ENCODE data around the gene NDUFV2. TPM values are rescaled to one million over a fixed set of nuclear protein-coding genes. Genes with fewer than 3 reads are reported as not detected.
A peak's percentile ranks its signal among the peaks of the same experiment; 100 is the strongest.

The NDUFV2 gene
- total and polyA plus RNA-seq, 2 of the 13 experiments (the other 11 are each of a cell fraction or from before 2014, with no cell fraction given): 216 to 299 TPM

DNA sequence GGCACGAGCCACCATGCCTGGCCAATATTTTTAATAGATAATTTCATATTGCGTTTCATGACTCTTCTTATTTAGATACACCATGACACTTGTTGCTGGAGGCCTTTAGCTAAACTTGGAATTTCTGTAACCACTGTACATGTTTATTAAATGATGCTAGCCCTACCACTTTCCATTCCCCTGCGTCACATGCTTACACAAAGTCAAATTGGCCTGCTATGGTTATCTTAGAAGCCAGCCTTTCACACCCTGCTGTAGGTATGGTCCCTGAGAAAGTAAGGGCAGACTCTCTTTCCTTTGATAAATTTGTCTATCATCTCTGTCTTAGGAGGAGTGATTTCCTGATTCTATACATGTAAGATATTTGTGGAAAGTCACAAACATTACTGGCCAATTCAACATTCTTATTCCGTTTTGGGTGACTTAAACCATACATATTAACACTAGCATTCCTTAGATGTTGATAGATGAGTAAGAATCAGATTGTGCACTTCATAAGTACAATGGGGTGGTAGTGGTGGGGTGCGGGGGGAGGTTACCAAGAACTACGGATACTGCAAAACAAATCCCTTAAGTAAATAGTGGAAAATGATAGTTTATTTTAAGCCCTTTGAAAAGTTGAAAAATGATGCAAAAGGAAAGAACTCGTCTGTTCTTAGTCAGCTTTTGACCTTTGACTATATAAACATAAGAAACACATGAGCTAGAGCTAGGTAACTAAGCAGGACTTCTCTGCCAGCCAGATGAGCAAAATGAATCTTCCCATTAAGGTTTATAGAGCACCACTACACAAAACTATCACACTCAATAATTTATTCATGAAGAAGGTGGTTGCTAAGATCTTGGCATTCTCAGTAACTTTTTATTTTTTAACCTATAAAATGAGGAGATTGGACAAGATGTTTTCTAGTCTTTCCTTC lies 7.9 kb upstream of the NDUFV2 start (continued):
- TF ChIP-seq, protein P1, sequence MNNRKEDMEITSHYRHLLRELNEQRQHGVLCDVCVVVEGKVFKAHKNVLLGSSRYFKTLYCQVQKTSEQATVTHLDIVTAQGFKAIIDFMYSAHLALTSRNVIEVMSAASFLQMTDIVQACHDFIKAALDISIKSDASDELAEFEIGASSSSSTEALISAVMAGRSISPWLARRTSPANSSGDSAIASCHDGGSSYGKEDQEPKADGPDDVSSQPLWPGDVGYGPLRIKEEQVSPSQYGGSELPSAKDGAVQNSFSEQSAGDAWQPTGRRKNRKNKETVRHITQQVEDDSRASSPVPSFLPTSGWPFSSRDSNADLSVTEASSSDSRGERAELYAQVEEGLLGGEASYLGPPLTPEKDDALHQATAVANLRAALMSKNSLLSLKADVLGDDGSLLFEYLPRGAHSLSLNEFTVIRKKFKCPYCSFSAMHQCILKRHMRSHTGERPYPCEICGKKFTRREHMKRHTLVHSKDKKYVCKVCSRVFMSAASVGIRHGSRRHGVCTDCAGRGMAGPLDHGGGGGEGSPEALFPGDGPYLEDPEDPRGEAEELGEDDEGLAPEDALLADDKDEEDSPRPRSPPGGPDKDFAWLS (CRISPR knock-in tag; IDR thresholded peaks at IDR 0.05; ENCODE audit: borderline replicate concordance): no peak
- TF ChIP-seq HCFC1 (IDR thresholded peaks at IDR 0.05; ENCODE audit: low read depth, low read length): no peak
- TF ChIP-seq MTF2 (CRISPR knock-in tag; IDR thresholded peaks at IDR 0.05; ENCODE audit: borderline replicate concordance): no peak
- TF ChIP-seq GZF1 (CRISPR knock-in tag; IDR thresholded peaks at IDR 0.05): no peak
- 0 out of 2 replicates have a peak, but pooled peaks have one; percentile 24 for TF ChIP-seq KMT2B (CRISPR knock-in tag; IDR thresholded peaks at IDR 0.05)
- TF ChIP-seq SIX4 (CRISPR knock-in tag; IDR thresholded peaks at IDR 0.05): 0 out of 2 replicates have a peak, but pooled peaks have one; percentile 36
- no peak for TF ChIP-seq MTA1 (CRISPR knock-in tag; IDR thresholded peaks at IDR 0.05; ENCODE audit: borderline replicate concordance)
- no peak for TF ChIP-seq U2AF2 (IDR thresholded peaks at IDR 0.05; ENCODE audit: low read depth, low read length)
- no peak for TF ChIP-seq RCOR2 (CRISPR knock-in tag; IDR thresholded peaks at IDR 0.05)
- TF ChIP-seq, protein P2, sequence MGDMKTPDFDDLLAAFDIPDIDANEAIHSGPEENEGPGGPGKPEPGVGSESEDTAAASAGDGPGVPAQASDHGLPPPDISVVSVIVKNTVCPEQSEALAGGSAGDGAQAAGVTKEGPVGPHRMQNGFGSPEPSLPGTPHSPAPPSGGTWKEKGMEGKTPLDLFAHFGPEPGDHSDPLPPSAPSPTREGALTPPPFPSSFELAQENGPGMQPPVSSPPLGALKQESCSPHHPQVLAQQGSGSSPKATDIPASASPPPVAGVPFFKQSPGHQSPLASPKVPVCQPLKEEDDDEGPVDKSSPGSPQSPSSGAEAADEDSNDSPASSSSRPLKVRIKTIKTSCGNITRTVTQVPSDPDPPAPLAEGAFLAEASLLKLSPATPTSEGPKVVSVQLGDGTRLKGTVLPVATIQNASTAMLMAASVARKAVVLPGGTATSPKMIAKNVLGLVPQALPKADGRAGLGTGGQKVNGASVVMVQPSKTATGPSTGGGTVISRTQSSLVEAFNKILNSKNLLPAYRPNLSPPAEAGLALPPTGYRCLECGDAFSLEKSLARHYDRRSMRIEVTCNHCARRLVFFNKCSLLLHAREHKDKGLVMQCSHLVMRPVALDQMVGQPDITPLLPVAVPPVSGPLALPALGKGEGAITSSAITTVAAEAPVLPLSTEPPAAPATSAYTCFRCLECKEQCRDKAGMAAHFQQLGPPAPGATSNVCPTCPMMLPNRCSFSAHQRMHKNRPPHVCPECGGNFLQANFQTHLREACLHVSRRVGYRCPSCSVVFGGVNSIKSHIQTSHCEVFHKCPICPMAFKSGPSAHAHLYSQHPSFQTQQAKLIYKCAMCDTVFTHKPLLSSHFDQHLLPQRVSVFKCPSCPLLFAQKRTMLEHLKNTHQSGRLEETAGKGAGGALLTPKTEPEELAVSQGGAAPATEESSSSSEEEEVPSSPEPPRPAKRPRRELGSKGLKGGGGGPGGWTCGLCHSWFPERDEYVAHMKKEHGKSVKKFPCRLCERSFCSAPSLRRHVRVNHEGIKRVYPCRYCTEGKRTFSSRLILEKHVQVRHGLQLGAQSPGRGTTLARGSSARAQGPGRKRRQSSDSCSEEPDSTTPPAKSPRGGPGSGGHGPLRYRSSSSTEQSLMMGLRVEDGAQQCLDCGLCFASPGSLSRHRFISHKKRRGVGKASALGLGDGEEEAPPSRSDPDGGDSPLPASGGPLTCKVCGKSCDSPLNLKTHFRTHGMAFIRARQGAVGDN (CRISPR knock-in tag; IDR thresholded peaks at IDR 0.05): no peak
- TF ChIP-seq, protein P3, sequence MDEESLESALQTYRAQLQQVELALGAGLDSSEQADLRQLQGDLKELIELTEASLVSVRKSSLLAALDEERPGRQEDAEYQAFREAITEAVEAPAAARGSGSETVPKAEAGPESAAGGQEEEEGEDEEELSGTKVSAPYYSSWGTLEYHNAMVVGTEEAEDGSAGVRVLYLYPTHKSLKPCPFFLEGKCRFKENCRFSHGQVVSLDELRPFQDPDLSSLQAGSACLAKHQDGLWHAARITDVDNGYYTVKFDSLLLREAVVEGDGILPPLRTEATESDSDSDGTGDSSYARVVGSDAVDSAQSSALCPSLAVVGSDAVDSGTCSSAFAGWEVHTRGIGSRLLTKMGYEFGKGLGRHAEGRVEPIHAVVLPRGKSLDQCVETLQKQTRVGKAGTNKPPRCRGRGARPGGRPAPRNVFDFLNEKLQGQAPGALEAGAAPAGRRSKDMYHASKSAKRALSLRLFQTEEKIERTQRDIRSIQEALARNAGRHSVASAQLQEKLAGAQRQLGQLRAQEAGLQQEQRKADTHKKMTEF (CRISPR knock-in tag; IDR thresholded peaks at IDR 0.05): peak; percentile 41; the same call in 1 of the 2 replicates
- peak; percentile 50; the same call in 1 of the 2 replicates for TF ChIP-seq KDM6A (CRISPR knock-in tag; IDR thresholded peaks at IDR 0.05; ENCODE audit: low read depth)
- no peak for TF ChIP-seq GATA4 (IDR thresholded peaks at IDR 0.05; ENCODE audit: borderline replicate concordance, low read depth)
- TF ChIP-seq MEIS2 (CRISPR knock-in tag; IDR thresholded peaks at IDR 0.05): no peak
- TF ChIP-seq KLF16 (CRISPR knock-in tag; IDR thresholded peaks at IDR 0.05): peak in 1 of 2 experiments; percentile 82; a peak in 1 of 4 replicates
- TF ChIP-seq, protein P4, sequence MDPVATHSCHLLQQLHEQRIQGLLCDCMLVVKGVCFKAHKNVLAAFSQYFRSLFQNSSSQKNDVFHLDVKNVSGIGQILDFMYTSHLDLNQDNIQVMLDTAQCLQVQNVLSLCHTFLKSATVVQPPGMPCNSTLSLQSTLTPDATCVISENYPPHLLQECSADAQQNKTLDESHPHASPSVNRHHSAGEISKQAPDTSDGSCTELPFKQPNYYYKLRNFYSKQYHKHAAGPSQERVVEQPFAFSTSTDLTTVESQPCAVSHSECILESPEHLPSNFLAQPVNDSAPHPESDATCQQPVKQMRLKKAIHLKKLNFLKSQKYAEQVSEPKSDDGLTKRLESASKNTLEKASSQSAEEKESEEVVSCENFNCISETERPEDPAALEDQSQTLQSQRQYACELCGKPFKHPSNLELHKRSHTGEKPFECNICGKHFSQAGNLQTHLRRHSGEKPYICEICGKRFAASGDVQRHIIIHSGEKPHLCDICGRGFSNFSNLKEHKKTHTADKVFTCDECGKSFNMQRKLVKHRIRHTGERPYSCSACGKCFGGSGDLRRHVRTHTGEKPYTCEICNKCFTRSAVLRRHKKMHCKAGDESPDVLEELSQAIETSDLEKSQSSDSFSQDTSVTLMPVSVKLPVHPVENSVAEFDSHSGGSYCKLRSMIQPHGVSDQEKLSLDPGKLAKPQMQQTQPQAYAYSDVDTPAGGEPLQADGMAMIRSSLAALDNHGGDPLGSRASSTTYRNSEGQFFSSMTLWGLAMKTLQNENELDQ (CRISPR knock-in tag; IDR thresholded peaks at IDR 0.05; ENCODE audit: borderline replicate concordance): no peak
- TF ChIP-seq SRY (CRISPR knock-in tag; IDR thresholded peaks at IDR 0.05): no peak
- TF ChIP-seq MAFF (IDR thresholded peaks at IDR 0.05; ENCODE audit: low read depth, low read length): peak; percentile 20
- no peak for TF ChIP-seq ZNF136 (CRISPR knock-in tag; IDR thresholded peaks at IDR 0.05; ENCODE audit: low read depth)
- TF ChIP-seq SP4 (CRISPR knock-in tag; IDR thresholded peaks at IDR 0.05): no peak
